Hepatocyte (in vitro differentiated cells): ENCODE results near the gene SLC25A2. TPM values are rescaled to one million over a fixed set of nuclear protein-coding genes. Genes with fewer than 3 reads are reported as not detected.

Source experiments
- DNase-seq: peaks from one replicate; pipeline ENCODE4 v3.0.0-alpha.2; 2016; ENCODE audit warnings: low spot score
- H2AFZ ChIP-seq: fragments of 200-600 bp; sonication (generic); 2 replicates; pipeline ENCODE4 v1.6.0; 2016; ENCODE audit warnings: antibody characterized with exemption, mild to moderate bottlenecking
- H3K27ac ChIP-seq: fragments of 200-600 bp; sonication (generic); 2 replicates; pipeline ENCODE4 v1.5.1; 2016; ENCODE audit warnings: mild to moderate bottlenecking
- H3K27me3 ChIP-seq: fragments of 200-600 bp; sonication (generic); 2 replicates; pipeline ENCODE4 v1.6.1; 2016
- H3K36me3 ChIP-seq: fragments of 200-600 bp; sonication (generic); replicated peaks from 2 replicates; pipeline ENCODE4 v1.5.1; 2016; ENCODE audit warnings: low read depth; ENCODE audit not compliant: insufficient read depth
- H3K4me1 ChIP-seq: fragments of 200-600 bp; sonication (generic); 2 replicates; pipeline ENCODE4 v1.5.1; 2016; ENCODE audit warnings: mild to moderate bottlenecking, moderate library complexity; ENCODE audit not compliant: insufficient read depth
- H3K4me2 ChIP-seq: fragments of 200-600 bp; sonication (generic); 2 replicates; pipeline ENCODE4 v1.6.0; 2016
- H3K4me3 ChIP-seq: fragments of 200-600 bp; sonication (generic); 2 replicates; pipeline ENCODE4 v1.5.1; 2016; ENCODE audit warnings: mild to moderate bottlenecking
- H3K79me2 ChIP-seq: fragments of 200-600 bp; sonication (generic); 2 replicates; pipeline ENCODE4 v1.6.0; 2017; ENCODE audit warnings: mild to moderate bottlenecking
- H3K9me2 ChIP-seq: fragments of 200-600 bp; sonication (generic); replicated peaks from 2 replicates; pipeline ENCODE4 v1.6.0; 2017; ENCODE audit warnings: mild to moderate bottlenecking; ENCODE audit not compliant: insufficient read depth
- H3K9me3 ChIP-seq: fragments of 200-600 bp; sonication (generic); 2 replicates; pipeline ENCODE4 v1.5.1; 2016; ENCODE audit warnings: low read depth, mild to moderate bottlenecking
- H4K20me1 ChIP-seq: fragments of 200-600 bp; sonication (generic); 2 replicates; pipeline ENCODE4 v1.6.0; 2016; ENCODE audit warnings: mild to moderate bottlenecking; ENCODE audit not compliant: insufficient read depth, poor library complexity, severe bottlenecking
- EZH2 ChIP-seq: fragments of 200-600 bp; sonication (generic); IDR thresholded peaks from 2 replicates; pipeline ENCODE4 v1.6.1; 2016; ENCODE audit warnings: antibody characterized with exemption, mild to moderate bottlenecking, borderline replicate concordance
- EZH2phosphoT487 ChIP-seq: fragments of 200-600 bp; sonication (generic); IDR thresholded peaks from one replicate; pipeline ENCODE4 v1.6.1; 2018; ENCODE audit warnings: antibody characterized with exemption, mild to moderate bottlenecking, low read depth, moderate library complexity; ENCODE audit not compliant: unreplicated experiment, severe bottlenecking
- WGBS: methylation state at CpG from one replicate; pipeline ENCODE4 v1.1.6; 2016; ENCODE audit warnings: low lambda C conversion rate; ENCODE audit errors: missing lambda C conversion rate; 5-methylcytosine and 5-hydroxymethylcytosine counted together
- polyA plus RNA-seq: library from polyadenylated mRNA; unstranded; fragments of >200 nt; fragmentation: Nextera tagmentation; extraction: Ambion mirVana; gene quantifications from 2 replicates; pipeline ENCODE4 v1.2.1, GENCODE V29; 2016
- total RNA-seq: library from RNA; depleted of rRNA; stranded (reverse); fragments of >200 nt; gene quantifications from 2 replicates; pipeline ENCODE4 v1.2.3, GENCODE V29; 2014
- TF ChIP-seq, protein P1 (sequence below): fragments of 200-600 bp; sonication (generic); IDR thresholded peaks from 2 replicates; pipeline ENCODE4 v1.5.1; 2016; ENCODE audit warnings: antibody characterized with exemption, mild to moderate bottlenecking; ENCODE audit not compliant: poor library complexity

The SLC25A2 gene
- total and polyA plus RNA-seq, 2 experiments from 2014 or later: 0.50 TPM; not detected in 1

DNA sequence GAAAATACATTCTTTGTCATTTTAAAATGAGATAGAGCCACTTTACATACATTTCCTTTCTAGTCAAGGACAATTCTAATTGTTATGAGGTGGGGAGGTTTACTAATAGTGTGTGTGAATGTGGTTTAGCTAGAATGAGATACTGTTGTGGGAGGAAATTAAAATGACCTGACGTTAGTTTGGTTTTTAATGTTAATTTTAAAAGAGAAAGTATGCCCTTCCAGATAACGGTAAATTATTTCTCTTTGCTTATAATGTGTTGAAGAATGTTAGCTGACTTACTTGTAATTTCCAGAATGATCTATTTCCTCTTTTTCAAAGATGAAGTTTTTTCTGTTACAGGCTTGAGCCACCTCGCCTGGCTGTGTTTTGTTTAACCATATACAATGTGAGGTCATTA, 18.4 kb upstream of the SLC25A2 start:
- H3K27me3 ChIP-seq: no peaks in the 10 kb centered on the region
- DNase-seq: no peak
- H4K20me1 ChIP-seq: no peaks in the 10 kb centered on the region
- 93% methylated on average over 3 of the region's 3 CpGs for WGBS
- peaks cover 27% of the 10 kb centered on the region for H3K79me2 ChIP-seq
- no peak overlapping the region for H3K4me2 ChIP-seq
- H2AFZ ChIP-seq: no peak overlapping the region
- H3K9me2 ChIP-seq: no peaks in the 10 kb centered on the region
- peaks cover 20% of the 10 kb centered on the region for H3K36me3 ChIP-seq
- no peaks in the 10 kb centered on the region for H3K4me1 ChIP-seq
- no peak overlapping the region for H3K27ac ChIP-seq
- H3K4me3 ChIP-seq: no peak overlapping the region
- TF ChIP-seq, protein P1, sequence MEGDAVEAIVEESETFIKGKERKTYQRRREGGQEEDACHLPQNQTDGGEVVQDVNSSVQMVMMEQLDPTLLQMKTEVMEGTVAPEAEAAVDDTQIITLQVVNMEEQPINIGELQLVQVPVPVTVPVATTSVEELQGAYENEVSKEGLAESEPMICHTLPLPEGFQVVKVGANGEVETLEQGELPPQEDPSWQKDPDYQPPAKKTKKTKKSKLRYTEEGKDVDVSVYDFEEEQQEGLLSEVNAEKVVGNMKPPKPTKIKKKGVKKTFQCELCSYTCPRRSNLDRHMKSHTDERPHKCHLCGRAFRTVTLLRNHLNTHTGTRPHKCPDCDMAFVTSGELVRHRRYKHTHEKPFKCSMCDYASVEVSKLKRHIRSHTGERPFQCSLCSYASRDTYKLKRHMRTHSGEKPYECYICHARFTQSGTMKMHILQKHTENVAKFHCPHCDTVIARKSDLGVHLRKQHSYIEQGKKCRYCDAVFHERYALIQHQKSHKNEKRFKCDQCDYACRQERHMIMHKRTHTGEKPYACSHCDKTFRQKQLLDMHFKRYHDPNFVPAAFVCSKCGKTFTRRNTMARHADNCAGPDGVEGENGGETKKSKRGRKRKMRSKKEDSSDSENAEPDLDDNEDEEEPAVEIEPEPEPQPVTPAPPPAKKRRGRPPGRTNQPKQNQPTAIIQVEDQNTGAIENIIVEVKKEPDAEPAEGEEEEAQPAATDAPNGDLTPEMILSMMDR: no peak
- TF ChIP-seq EZH2 (no peak), EZH2phosphoT487 (no peak)
- peaks cover 39% of the 10 kb centered on the region for H3K9me3 ChIP-seq

- Histone ChIP-seq H3K27me3 (no peaks in the 10 kb centered on the region), H3K4me1 (no peaks in the 10 kb centered on the region), H3K4me2 (peak within 1 kb of the TSS; percentile 78), H3K79me2 (peaks cover 41% of the 10 kb centered on the region), H2AFZ (peak within 1 kb of the TSS; percentile 99), H3K4me3 (peak within 1 kb of the TSS; percentile 84), H4K20me1 (no peaks in the 10 kb centered on the region), H3K36me3 (peaks cover 20% of the 10 kb centered on the region), H3K9me3 (peaks cover 55% of the 10 kb centered on the region), H3K27ac (peak within 1 kb of the TSS; percentile 99), H3K9me2 (no peaks in the 10 kb centered on the region)
- DNase-seq: peak; percentile 97
- 1% methylated on average over 66 of the region's 67 CpGs for WGBS
- TF ChIP-seq, protein P1: peak; percentile 88
- TF ChIP-seq EZH2: no peak
Observed at GRCh38 chr5:141320225-141321169, 16.6 kb upstream of the SLC25A2 start, which contains the start of gene TAF7. TSS of gene TAF7 (minus strand) at chr5:141320784. CDS start at chr5:141320044, 740 bp downstream.

DNA sequence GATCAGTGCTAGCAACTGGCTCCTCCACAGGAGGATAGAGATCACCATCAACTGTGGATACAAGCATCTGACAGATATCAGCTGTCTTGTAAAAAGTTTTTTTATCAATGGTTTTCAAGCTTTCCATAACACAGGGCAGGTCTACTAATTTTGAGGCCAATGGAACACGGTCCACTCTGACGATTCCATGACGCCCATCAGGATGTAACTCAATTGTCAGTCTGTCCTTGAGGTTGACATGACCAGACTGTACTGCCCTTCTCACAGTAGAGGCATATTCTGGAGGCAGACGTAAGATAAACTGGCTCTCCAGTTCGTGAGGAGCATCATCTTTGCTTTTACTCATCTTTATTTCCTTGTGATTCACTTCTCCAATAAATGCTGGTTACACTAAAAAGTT, 15.8 kb upstream of the SLC25A2 start:
- Histone ChIP-seq H3K4me3 (peak overlapping the region; percentile 56), H3K4me2 (peak overlapping the region; percentile 71)

More for the DNA sequence above, 15.8 kb upstream of the SLC25A2 start:
- WGBS: 80% methylated on average over 5 of the region's 5 CpGs
- no peaks in the 10 kb centered on the region for H3K4me1 ChIP-seq
- H3K79me2 ChIP-seq: peaks cover 48% of the 10 kb centered on the region
- no peaks in the 10 kb centered on the region for H3K27me3 ChIP-seq
- no peaks in the 10 kb centered on the region for H4K20me1 ChIP-seq
- H3K9me3 ChIP-seq: peaks cover 62% of the 10 kb centered on the region
- H2AFZ ChIP-seq: no peak overlapping the region
- no peak for TF ChIP-seq EZH2
- no peak for TF ChIP-seq EZH2phosphoT487
- TF ChIP-seq, protein P1: no peak
- no peak for DNase-seq
- peaks cover 20% of the 10 kb centered on the region for H3K36me3 ChIP-seq
- peak overlapping the region; percentile 99 for H3K27ac ChIP-seq
- no peaks in the 10 kb centered on the region for H3K9me2 ChIP-seq
